ENCODE data around the gene SLC66A1. TPM values are rescaled to one million over a fixed set of nuclear protein-coding genes. Genes with fewer than 3 reads are reported as not detected.

SLC66A1 gene
- total and polyA plus RNA-seq, 9 donors, result 2.4 to 15.2 (median 10.4) TPM

DNA sequence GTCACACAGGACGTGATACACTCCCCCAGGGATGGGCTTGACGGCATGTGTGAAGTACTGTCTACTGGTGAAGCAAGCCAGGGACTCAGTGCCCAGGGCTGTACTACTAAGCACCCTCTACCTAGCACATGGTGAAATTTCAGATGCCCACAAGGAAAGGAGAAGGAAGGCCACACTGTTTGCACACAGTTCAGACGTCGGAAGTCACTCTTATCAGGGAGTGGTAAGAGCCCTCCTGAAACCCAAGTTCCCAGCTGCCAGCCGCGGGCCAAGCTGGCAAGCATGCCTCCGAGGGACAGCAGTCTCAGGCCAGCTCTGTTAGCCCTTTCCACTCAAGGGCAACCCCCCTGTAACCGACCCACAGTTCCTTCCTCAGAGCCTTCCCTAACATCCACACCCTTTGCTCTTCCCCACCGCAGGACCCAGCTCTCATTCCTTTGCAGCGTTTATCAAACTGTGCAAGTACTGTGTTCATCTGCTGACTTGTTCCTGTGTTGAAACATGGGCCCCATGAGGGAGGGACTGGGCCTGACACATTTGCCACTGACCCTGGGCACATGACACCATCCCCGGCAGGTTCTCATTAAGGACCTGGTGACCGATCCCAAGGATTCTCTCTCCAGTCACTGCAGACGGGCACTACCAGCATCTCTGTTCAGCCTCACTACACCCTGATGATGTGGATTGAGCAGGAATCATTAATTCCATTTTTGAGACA lies 58.5 kb downstream of the SLC66A1 start:
- H3K4me1 ChIP-seq (ENCODE audit: insufficient read depth), result peaks cover 10% of the 10 kb centered on the region
- H3K36me3 ChIP-seq, result no peaks in the 10 kb centered on the region
- 85 to 91% (median 88%) methylated on average over 13 of the region's 13 CpGs for WGBS, 3 donors
- TF ChIP-seq EP300 (IDR thresholded peaks at IDR 0.05) (no peak), POLR2A (IDR thresholded peaks at IDR 0.05) (no peak)
- TF ChIP-seq, protein P1, sequence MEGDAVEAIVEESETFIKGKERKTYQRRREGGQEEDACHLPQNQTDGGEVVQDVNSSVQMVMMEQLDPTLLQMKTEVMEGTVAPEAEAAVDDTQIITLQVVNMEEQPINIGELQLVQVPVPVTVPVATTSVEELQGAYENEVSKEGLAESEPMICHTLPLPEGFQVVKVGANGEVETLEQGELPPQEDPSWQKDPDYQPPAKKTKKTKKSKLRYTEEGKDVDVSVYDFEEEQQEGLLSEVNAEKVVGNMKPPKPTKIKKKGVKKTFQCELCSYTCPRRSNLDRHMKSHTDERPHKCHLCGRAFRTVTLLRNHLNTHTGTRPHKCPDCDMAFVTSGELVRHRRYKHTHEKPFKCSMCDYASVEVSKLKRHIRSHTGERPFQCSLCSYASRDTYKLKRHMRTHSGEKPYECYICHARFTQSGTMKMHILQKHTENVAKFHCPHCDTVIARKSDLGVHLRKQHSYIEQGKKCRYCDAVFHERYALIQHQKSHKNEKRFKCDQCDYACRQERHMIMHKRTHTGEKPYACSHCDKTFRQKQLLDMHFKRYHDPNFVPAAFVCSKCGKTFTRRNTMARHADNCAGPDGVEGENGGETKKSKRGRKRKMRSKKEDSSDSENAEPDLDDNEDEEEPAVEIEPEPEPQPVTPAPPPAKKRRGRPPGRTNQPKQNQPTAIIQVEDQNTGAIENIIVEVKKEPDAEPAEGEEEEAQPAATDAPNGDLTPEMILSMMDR (IDR thresholded peaks at IDR 0.05), result no peak
- DNase-seq, result no peak
- H3K9me3 ChIP-seq, result no peaks in the 10 kb centered on the region
- H3K27ac ChIP-seq, result no peak overlapping the region
- intact Hi-C loops (cut with DNase I), result no loop called here
- H3K27me3 ChIP-seq, result no peaks in the 10 kb centered on the region
- H3K4me3 ChIP-seq, result no peak overlapping the region

GRCh38 chr1:19371226-19372135 lies 59.4 kb downstream of the SLC66A1 start:
- H3K4me1 ChIP-seq (ENCODE audit: insufficient read depth), result peaks cover 8% of the 10 kb centered on the region
- no peak overlapping the region for H3K27ac ChIP-seq
- intact Hi-C loops (cut with DNase I), result no loop called here

GRCh38 chr1:19372136-19372514 lies 60.0 kb downstream of the SLC66A1 start:
- Histone ChIP-seq H3K4me3 (no peak overlapping the region), H3K36me3 (no peaks in the 10 kb centered on the region), H3K9me3 (no peaks in the 10 kb centered on the region), H3K27me3 (no peaks in the 10 kb centered on the region), H3K27ac (no peak overlapping the region), H3K4me1 (ENCODE audit: insufficient read depth) (peaks cover 8% of the 10 kb centered on the region)
- intact Hi-C loops (cut with DNase I), result no loop called here
- TF ChIP-seq, protein P1 (IDR thresholded peaks at IDR 0.05), result no peak
- TF ChIP-seq EP300 (IDR thresholded peaks at IDR 0.05) (no peak), POLR2A (IDR thresholded peaks at IDR 0.05) (no peak)
- DNase-seq, result no peak
- WGBS, 3 donors, result 44 to 51% (median 47%) methylated on average over 5 of the region's 5 CpGs

More at GRCh38 chr1:19371226-19372135, 59.4 kb downstream of the SLC66A1 start:
- Histone ChIP-seq H3K9me3 (no peaks in the 10 kb centered on the region), H3K27me3 (no peaks in the 10 kb centered on the region), H3K36me3 (no peaks in the 10 kb centered on the region), H3K4me3 (no peak overlapping the region)
- no peak for DNase-seq
- 90 to 94% (median 92%) methylated on average over 23 of the region's 23 CpGs for WGBS, 3 donors
- no peak for TF ChIP-seq EP300 (IDR thresholded peaks at IDR 0.05)
- TF ChIP-seq, protein P1 (IDR thresholded peaks at IDR 0.05), result no peak
- TF ChIP-seq POLR2A (IDR thresholded peaks at IDR 0.05), result no peak

GRCh38 chr1:19372602-19373001 lies 60.5 kb downstream of the SLC66A1 start:
- Histone ChIP-seq H3K27ac (no peak overlapping the region), H3K36me3 (no peaks in the 10 kb centered on the region)

More at GRCh38 chr1:19372602-19373001, 60.5 kb downstream of the SLC66A1 start:
- 65 to 85% (median 82%) methylated on average over 7 of the region's 7 CpGs for WGBS, 3 donors
- no peaks in the 10 kb centered on the region for H3K9me3 ChIP-seq
- intact Hi-C loops (cut with DNase I), result no loop called here
- no peak for DNase-seq
- H3K27me3 ChIP-seq, result no peaks in the 10 kb centered on the region
- H3K4me1 ChIP-seq (ENCODE audit: insufficient read depth), result peaks cover 8% of the 10 kb centered on the region
- TF ChIP-seq EP300 (IDR thresholded peaks at IDR 0.05), result no peak
- TF ChIP-seq, protein P1 (IDR thresholded peaks at IDR 0.05), result no peak
- TF ChIP-seq POLR2A (IDR thresholded peaks at IDR 0.05), result no peak
- no peak overlapping the region for H3K4me3 ChIP-seq
